GM12872 (cell line): Measurements from ENCODE around the gene CCDC87.

Experiments
- CTCF ChIP-seq: IDR thresholded peaks from 3 replicates; pipeline ENCODE4 v1.5.1; 2011; ENCODE audit warnings: low read depth, mild to moderate bottlenecking, low read length, moderate library complexity; ENCODE audit not compliant: insufficient read depth

CCDC87 gene

GRCh38 chr11:66632952-66633351 is 40.1 kb upstream of the CCDC87 start:
- TF ChIP-seq CTCF = no peak

DNA sequence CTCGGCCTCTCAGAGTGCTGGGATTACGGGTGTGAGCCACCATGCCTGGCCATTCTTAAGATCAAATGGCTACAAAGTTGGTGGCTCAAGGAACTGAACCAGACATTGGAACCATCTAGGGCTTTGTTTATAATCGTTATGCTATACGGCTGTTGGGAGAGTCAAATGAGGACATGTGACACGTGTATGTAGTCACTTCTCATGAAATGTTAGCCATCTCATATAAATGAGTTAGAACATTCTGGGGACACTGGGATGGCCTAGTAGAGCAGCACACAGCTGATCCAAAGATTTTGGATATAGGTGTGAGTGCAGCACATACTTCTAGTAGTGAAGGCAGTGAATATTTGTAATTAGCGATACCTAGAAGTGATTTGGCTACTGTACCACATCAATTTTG is 39.0 kb upstream of the CCDC87 start:
- no peak for TF ChIP-seq CTCF

DNA sequence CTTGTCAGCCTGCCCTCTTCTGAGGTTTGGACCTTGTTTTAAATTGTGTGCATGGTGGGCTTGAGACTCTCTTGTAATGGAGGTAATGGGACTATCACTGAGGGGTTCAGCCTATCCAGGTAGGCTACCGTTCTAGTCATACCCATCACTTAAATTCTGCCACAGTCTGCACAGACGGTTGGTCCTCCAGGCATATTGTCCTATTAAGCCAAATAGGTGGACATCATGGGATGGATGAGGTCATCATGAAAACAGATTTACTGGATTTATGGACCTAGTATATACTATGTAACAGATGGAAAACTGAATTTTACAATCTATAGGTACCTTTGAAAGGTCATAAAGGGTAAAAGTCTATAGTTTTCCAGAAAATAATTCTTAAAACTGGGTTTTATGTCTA is 36.5 kb upstream of the CCDC87 start:
- TF ChIP-seq CTCF = no peak

- TF ChIP-seq CTCF = no peak
Measured at GRCh38 chr11:66628061-66628603, 35.3 kb upstream of the CCDC87 start.

DNA sequence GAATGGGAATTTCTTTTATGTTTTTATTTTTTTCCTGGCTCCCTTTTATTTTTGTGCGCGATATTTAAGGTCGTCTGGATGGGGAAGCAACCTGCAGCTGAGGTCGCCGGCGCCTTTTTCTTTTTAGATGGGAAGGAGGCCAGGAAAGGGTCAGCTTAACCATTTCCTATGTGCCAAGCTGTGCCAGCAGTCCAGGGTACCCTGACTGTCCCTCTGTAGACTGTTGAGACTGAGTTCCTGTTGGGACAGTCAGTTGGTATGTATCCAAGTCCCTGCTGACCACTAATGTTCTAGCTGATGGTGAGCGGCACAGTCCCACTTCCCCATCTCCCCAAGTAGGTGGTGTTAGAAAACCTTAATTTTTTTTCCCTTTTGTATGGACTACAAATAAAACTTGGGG is 34.1 kb upstream of the CCDC87 start:
- TF ChIP-seq CTCF = no peak

- TF ChIP-seq CTCF = no peak
Measured at GRCh38 chr11:66626382-66626781, 33.5 kb upstream of the CCDC87 start.

DNA sequence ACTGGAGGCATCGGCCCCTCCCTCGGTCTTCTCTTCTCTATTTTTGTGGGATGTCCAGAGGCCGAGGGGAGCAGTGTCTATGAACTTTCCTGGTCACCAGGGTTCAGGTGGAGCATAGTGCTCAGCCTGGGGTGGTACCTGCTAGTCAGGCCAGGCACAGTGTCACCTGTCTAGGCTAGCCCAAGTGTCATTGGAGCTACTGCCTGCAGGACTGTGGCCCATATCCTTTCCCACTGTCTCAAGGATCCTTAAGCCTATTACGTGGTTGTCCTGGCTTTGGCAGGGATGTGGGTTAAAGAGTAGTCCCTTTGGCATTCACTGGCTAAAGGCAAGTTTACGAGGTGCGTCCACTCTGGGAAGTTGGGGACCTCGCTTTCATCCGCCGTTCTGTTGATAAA is 32.9 kb upstream of the CCDC87 start:
- TF ChIP-seq CTCF = no peak
